Nephron progenitor cell (in vitro differentiated cells): Measurements from ENCODE around the gene MYL5.
A peak's percentile ranks its signal among the peaks of the same experiment; 100 is the strongest.

Source experiments
- DNase-seq: peaks from one replicate; pipeline ENCODE4 v3.0.0; 2021
- H3K27ac Mint-ChIP-seq: 2 replicates; pipeline ENCODE4 v1.8.0; 2021; ENCODE audit warnings: mild to moderate bottlenecking, moderate library complexity, mixed read lengths
- H3K27me3 Mint-ChIP-seq: 2 replicates; pipeline ENCODE4 v1.8.0; 2021; ENCODE audit warnings: mild to moderate bottlenecking, low read depth, mixed read lengths; ENCODE audit not compliant: poor library complexity
- H3K36me3 Mint-ChIP-seq: 2 replicates; pipeline ENCODE4 v1.8.0; 2021; ENCODE audit warnings: low read depth, mixed read lengths
- H3K4me1 Mint-ChIP-seq: 2 replicates; pipeline ENCODE4 v1.8.0; 2021; ENCODE audit warnings: mixed read lengths
- H3K4me3 Mint-ChIP-seq: 2 replicates; pipeline ENCODE4 v1.8.0; 2021; ENCODE audit warnings: mild to moderate bottlenecking, moderate library complexity, mixed read lengths
- H3K9me3 Mint-ChIP-seq: 2 replicates; pipeline ENCODE4 v1.8.0; 2021; ENCODE audit warnings: mild to moderate bottlenecking, moderate library complexity, mixed read lengths
- CTCF ChIP-seq: fragments of 200-600 bp; sonication (generic); IDR thresholded peaks from 2 replicates; pipeline ENCODE4 v1.5.0; 2021; ENCODE audit warnings: antibody characterized with exemption

Gene MYL5

GRCh38 chr4:681736-682451, 7.6 kb downstream of the MYL5 start:
- DNase-seq: peak; percentile 57

GRCh38 chr4:682490-683172, 8.3 kb downstream of the MYL5 start:
- no peak for TF ChIP-seq CTCF
- Mint-ChIP-seq H3K9me3 (no peaks in the 10 kb centered on the region), H3K27me3 (no peaks in the 10 kb centered on the region), H3K4me1 (peaks cover 23% of the 10 kb centered on the region), H3K4me3 (no peak overlapping the region), H3K27ac (no peak overlapping the region), H3K36me3 (no peaks in the 10 kb centered on the region)
- DNase-seq: no peak

More at GRCh38 chr4:681736-682451, 7.6 kb downstream of the MYL5 start:
- Mint-ChIP-seq H3K27me3 (peaks cover 2% of the 10 kb centered on the region), H3K27ac (no peak overlapping the region), H3K9me3 (no peaks in the 10 kb centered on the region), H3K4me3 (no peak overlapping the region), H3K4me1 (peaks cover 21% of the 10 kb centered on the region), H3K36me3 (no peaks in the 10 kb centered on the region)
- no peak for TF ChIP-seq CTCF

GRCh38 chr4:683247-683897, 9.0 kb downstream of the MYL5 start:
- Mint-ChIP-seq H3K36me3 (no peaks in the 10 kb centered on the region), H3K27ac (no peak overlapping the region), H3K4me3 (no peak overlapping the region), H3K27me3 (no peaks in the 10 kb centered on the region), H3K9me3 (no peaks in the 10 kb centered on the region), H3K4me1 (peaks cover 27% of the 10 kb centered on the region)
- TF ChIP-seq CTCF: no peak
- no peak for DNase-seq

- no peaks in the 10 kb centered on the region for H3K27me3 Mint-ChIP-seq
- no peak overlapping the region for H3K4me3 Mint-ChIP-seq
- H3K27ac Mint-ChIP-seq: no peak overlapping the region
- TF ChIP-seq CTCF: peak; percentile 80
- H3K9me3 Mint-ChIP-seq: no peaks in the 10 kb centered on the region
- H3K4me1 Mint-ChIP-seq: peaks cover 27% of the 10 kb centered on the region
- H3K36me3 Mint-ChIP-seq: no peaks in the 10 kb centered on the region
- peak; percentile 74 for DNase-seq
Measured at GRCh38 chr4:683982-684622, 9.8 kb downstream of the MYL5 start.

- H3K27me3 Mint-ChIP-seq: no peaks in the 10 kb centered on the region
- no peak for DNase-seq
- no peaks in the 10 kb centered on the region for H3K36me3 Mint-ChIP-seq
- TF ChIP-seq CTCF: no peak
- peak overlapping the region; percentile 16 for H3K27ac Mint-ChIP-seq
- no peak overlapping the region for H3K4me3 Mint-ChIP-seq
- no peaks in the 10 kb centered on the region for H3K9me3 Mint-ChIP-seq
- peaks cover 27% of the 10 kb centered on the region for H3K4me1 Mint-ChIP-seq
Measured at GRCh38 chr4:684623-685327, 10.4 kb downstream of the MYL5 start.
